MCF 10A (cell line): ENCODE measurements around the gene HTR1B. TPM values are rescaled to one million over a fixed set of nuclear protein-coding genes. Genes with fewer than 3 reads are reported as not detected.
A peak's percentile ranks its signal among the peaks of the same experiment; 100 is the strongest.

Source experiments
- BruUV-seq: library from RNA; stranded (reverse); fragments of 400-500 nt; replicated peaks from 2 replicates; lab custom pipeline; 2021; lab: Mats Ljungman, UMichigan
- CTCF ChIA-PET: fragments of 300-600 bp; sonication (Branson Sonifier 250); formaldehyde crosslinking; extraction: SDS; loops from one replicate; lab custom pipeline; 2021; ENCODE audit warnings: antibody characterized with exemption, inconsistent platforms; lab: Yijun Ruan, JAX
- POLR2A ChIA-PET: fragments of 300-600, 350-650 bp; sonication (Branson Sonifier 250); formaldehyde crosslinking; extraction: SDS; loops from one replicate; lab custom pipeline; 2020; ENCODE audit warnings: antibody characterized with exemption, inconsistent platforms; lab: Yijun Ruan, JAX
- DNase-seq: peaks from one replicate; pipeline ENCODE4 v3.0.0-alpha.2; 2018; ENCODE audit not compliant: unreplicated experiment
- H3K27ac Mint-ChIP-seq: one replicate; pipeline ENCODE4 v1.8.0; 2022; ENCODE audit warnings: mild to moderate bottlenecking, low read depth, mixed read lengths; ENCODE audit not compliant: unreplicated experiment
- H3K27me3 Mint-ChIP-seq: one replicate; pipeline ENCODE4 v1.8.0; 2022; ENCODE audit warnings: mixed read lengths; ENCODE audit not compliant: insufficient read depth, unreplicated experiment
- H3K36me3 Mint-ChIP-seq: one replicate; pipeline ENCODE4 v1.8.0; 2022; ENCODE audit warnings: mild to moderate bottlenecking, moderate library complexity, mixed read lengths; ENCODE audit not compliant: insufficient read depth, unreplicated experiment
- H3K4me1 Mint-ChIP-seq: one replicate; pipeline ENCODE4 v1.8.0; 2022; ENCODE audit warnings: mixed read lengths; ENCODE audit not compliant: insufficient read depth, unreplicated experiment
- H3K4me3 Mint-ChIP-seq: one replicate; pipeline ENCODE4 v1.8.0; 2022; ENCODE audit warnings: mild to moderate bottlenecking, moderate library complexity, mixed read lengths; ENCODE audit not compliant: unreplicated experiment
- H3K9me3 Mint-ChIP-seq: one replicate; pipeline ENCODE4 v1.8.0; 2022; ENCODE audit warnings: mixed read lengths; ENCODE audit not compliant: unreplicated experiment
- CTCF ChIP-seq: fragments of 200-600 bp; IDR thresholded peaks from one replicate; pipeline ENCODE4 v1.8.0; 2022; ENCODE audit warnings: antibody characterized with exemption, mild to moderate bottlenecking; ENCODE audit not compliant: unreplicated experiment
- intact Hi-C: fragments of 100-400 bp; cut with micrococcal nuclease; formaldehyde crosslinking; loops from 2 replicates; pipeline ENCODE4 v1.14.1; 2022
- total RNA-seq: library from RNA; stranded (reverse); gene quantifications from 2 replicates; pipeline ENCODE4 v1.2.3, GENCODE V29; 2022

Gene HTR1B
- total RNA-seq, 1 experiment from 2014 or later = not detected

GRCh38 chr6:77433888-77434287 lies 29.4 kb downstream of the HTR1B start:
- intact Hi-C loops = no loop called here
- Mint-ChIP-seq H3K4me1 (no peaks in the 10 kb centered on the region), H3K27ac (no peak overlapping the region), H3K9me3 (peaks cover 8% of the 10 kb centered on the region), H3K27me3 (no peaks in the 10 kb centered on the region), H3K36me3 (no peaks in the 10 kb centered on the region), H3K4me3 (no peak overlapping the region)
- CTCF ChIA-PET = interaction anchor here (0.8 kb wide), 1 partner anchor 1540 kb away, joined by 6 read pairs; no protein-coding TSS in a partner anchor
- TF ChIP-seq CTCF = no peak
- BruUV-seq = no TSS peak
- POLR2A ChIA-PET = no interaction called here
- no peak for DNase-seq

GRCh38 chr6:77430504-77430903 lies 32.8 kb downstream of the HTR1B start:
- no TSS peak for BruUV-seq
- H3K4me1 Mint-ChIP-seq = no peaks in the 10 kb centered on the region
- intact Hi-C loops = no loop called here
- H3K36me3 Mint-ChIP-seq = no peaks in the 10 kb centered on the region
- ChIA-PET POLR2A (no interaction called here), CTCF (no interaction called here)
- no peak for TF ChIP-seq CTCF
- no peaks in the 10 kb centered on the region for H3K9me3 Mint-ChIP-seq
- no peaks in the 10 kb centered on the region for H3K27me3 Mint-ChIP-seq
- H3K27ac Mint-ChIP-seq = no peak overlapping the region
- no peak overlapping the region for H3K4me3 Mint-ChIP-seq
- no peak for DNase-seq

DNA sequence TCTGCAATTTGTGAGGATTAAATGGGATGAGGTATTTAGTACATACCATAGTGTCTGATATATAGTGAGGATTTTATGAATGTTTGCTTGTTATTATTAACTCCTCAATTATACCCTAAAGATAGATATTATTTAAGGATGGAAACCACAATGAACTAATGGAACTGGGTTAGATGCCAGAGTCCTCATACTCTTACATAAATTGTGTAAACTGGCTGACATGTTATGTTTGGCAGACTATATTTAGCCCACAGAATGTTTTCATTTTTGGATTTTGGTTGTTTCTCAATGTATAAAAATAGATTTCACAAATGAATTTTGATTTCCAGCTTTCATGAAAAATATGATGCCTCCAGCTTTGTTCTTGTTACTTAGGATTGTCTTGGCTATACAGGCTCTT lies 37.6 kb downstream of the HTR1B start:
- DNase-seq = peak; percentile 25
- Mint-ChIP-seq H3K36me3 (no peaks in the 10 kb centered on the region), H3K4me3 (no peak overlapping the region), H3K27me3 (no peaks in the 10 kb centered on the region), H3K9me3 (no peaks in the 10 kb centered on the region), H3K27ac (no peak overlapping the region), H3K4me1 (no peaks in the 10 kb centered on the region)
- no TSS peak for BruUV-seq
- POLR2A ChIA-PET = interaction anchor here (0.6 to 1.0 kb wide), 3 partner anchors 17 to 554 kb away, joined by 3 read pairs; no protein-coding TSS in a partner anchor
- CTCF ChIA-PET = no interaction called here
- intact Hi-C loops = no loop called here
- TF ChIP-seq CTCF = no peak

DNA sequence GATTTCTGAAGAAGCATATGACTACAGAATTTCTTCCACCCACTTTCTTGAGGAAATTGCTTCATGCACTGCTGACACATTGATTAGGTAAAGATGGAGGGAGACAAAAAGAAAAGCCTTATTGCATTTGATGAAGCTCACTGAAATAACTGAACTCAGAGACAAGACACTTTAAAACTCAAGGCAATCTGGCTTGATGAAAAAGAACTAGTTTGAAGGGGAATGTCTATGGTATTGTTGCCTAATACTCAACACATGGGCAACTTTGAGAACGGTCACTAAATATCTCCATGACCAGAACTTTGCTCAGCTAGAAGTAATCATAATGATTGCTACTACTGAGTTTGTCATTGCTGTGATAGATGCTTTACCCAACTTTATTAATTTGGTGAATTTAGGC lies 38.1 kb downstream of the HTR1B start:
- H3K36me3 Mint-ChIP-seq = no peaks in the 10 kb centered on the region
- ChIA-PET CTCF (interaction anchor here (0.6 kb wide), 1 partner anchor 16 kb away, joined by 5 read pairs; no protein-coding TSS in a partner anchor), POLR2A (interaction anchor here (1.0 kb wide), 1 partner anchor 17 kb away, joined by 3 read pairs; no protein-coding TSS in a partner anchor)
- intact Hi-C loops = no loop called here
- H3K4me1 Mint-ChIP-seq = no peaks in the 10 kb centered on the region
- H3K9me3 Mint-ChIP-seq = no peaks in the 10 kb centered on the region
- H3K27ac Mint-ChIP-seq = no peak overlapping the region
- no TSS peak for BruUV-seq
- no peak overlapping the region for H3K4me3 Mint-ChIP-seq
- no peaks in the 10 kb centered on the region for H3K27me3 Mint-ChIP-seq
- TF ChIP-seq CTCF = no peak
- DNase-seq = no peak
